Measurements from ENCODE around the gene SCN2A. TPM values are rescaled to one million over a fixed set of nuclear protein-coding genes. Genes with fewer than 3 reads are reported as not detected.
A peak's percentile ranks its signal among the peaks of the same experiment; 100 is the strongest.

SCN2A gene
- total and polyA plus RNA-seq, 9 of the 15 experiments (the other 6 are each of a cell fraction or from before 2014, with no cell fraction given) = 0.08 to 0.69 (median 0.31) TPM; not detected in 1

- Histone ChIP-seq H3K4me2 (ENCODE audit: insufficient read depth, low read length) (no peak overlapping the region), H3K4me3 (no peak overlapping the region), H2AFZ (ENCODE audit: low read depth, low read length) (no peak overlapping the region), H3K4me1 (replicated peaks in 1 of 2; ENCODE audit: control insufficient read depth in 2 of 2, insufficient read depth in 2 of 2, low read length in 2 of 2) (no peaks in the 10 kb centered on the region), H3K9me1 (ENCODE audit: control insufficient read depth, insufficient read depth, low read length) (no peaks in the 10 kb centered on the region), H3K27ac (ENCODE audit: extremely low read depth, low read depth, low read length) (no peak overlapping the region), H3K79me2 (ENCODE audit: control insufficient read depth, insufficient read depth, low read length) (no peaks in the 10 kb centered on the region), H4K20me1 (replicated peaks; ENCODE audit: control insufficient read depth, insufficient read depth, low read length) (no peaks in the 10 kb centered on the region), H3K9me3 (replicated peaks; ENCODE audit: control insufficient read depth, insufficient read depth, low read depth, low read length) (no peaks in the 10 kb centered on the region), H3K27me3 (ENCODE audit: control insufficient read depth in 2 of 2, insufficient read depth in 2 of 2, low read length in 2 of 2) (no peaks in the 10 kb centered on the region), H3K36me3 (ENCODE audit: control insufficient read depth, insufficient read depth, low read length) (no peaks in the 10 kb centered on the region), H3K9ac (ENCODE audit: insufficient read depth in 1 of 2, low read depth in 2 of 2, low read length in 2 of 2) (no peak overlapping the region)
- POLR2A ChIA-PET = no interaction called here
- ATAC-seq (no peak), FAIRE-seq (no peak), DNase-seq (ENCODE audit: extremely low read depth in 1 of 4, low spot score in 3 of 4) (no peak)
- BruUV-seq (replicated peaks) = no TSS peak
- in situ Hi-C loops (cut with MboI) (no loop called here), intact Hi-C loops (cut with micrococcal nuclease) (no loop called here)
- TF ChIP-seq, protein P1, sequence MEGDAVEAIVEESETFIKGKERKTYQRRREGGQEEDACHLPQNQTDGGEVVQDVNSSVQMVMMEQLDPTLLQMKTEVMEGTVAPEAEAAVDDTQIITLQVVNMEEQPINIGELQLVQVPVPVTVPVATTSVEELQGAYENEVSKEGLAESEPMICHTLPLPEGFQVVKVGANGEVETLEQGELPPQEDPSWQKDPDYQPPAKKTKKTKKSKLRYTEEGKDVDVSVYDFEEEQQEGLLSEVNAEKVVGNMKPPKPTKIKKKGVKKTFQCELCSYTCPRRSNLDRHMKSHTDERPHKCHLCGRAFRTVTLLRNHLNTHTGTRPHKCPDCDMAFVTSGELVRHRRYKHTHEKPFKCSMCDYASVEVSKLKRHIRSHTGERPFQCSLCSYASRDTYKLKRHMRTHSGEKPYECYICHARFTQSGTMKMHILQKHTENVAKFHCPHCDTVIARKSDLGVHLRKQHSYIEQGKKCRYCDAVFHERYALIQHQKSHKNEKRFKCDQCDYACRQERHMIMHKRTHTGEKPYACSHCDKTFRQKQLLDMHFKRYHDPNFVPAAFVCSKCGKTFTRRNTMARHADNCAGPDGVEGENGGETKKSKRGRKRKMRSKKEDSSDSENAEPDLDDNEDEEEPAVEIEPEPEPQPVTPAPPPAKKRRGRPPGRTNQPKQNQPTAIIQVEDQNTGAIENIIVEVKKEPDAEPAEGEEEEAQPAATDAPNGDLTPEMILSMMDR (IDR thresholded peaks at IDR 0.05 in 2 of 3, conservative IDR thresholded peaks at IDR 0.05 in 1 of 3; ENCODE audit: insufficient read depth in 2 of 3, low read depth in 1 of 3, low read length in 3 of 3) = no peak
- TF ChIP-seq ZNF316 (IDR thresholded peaks at IDR 0.05) (peak; percentile 68), CAMTA2 (CRISPR knock-in tag; conservative IDR thresholded peaks at IDR 0.05) (no peak), MAFK (IDR thresholded peaks at IDR 0.05; ENCODE audit: low read length) (peak; percentile 45; the same call in 1 of the 2 replicates), NFE2 (IDR thresholded peaks at IDR 0.05; ENCODE audit: low read depth) (peak; percentile 30; the same call in 1 of the 2 replicates), C11orf30 (IDR thresholded peaks at IDR 0.05; ENCODE audit: low read depth) (peak; percentile 24; the same call in 1 of the 2 replicates), MAFG (tag; conservative IDR thresholded peaks at IDR 0.05) (peak; percentile 85), NFE2L1 (tag; IDR thresholded peaks at IDR 0.05; ENCODE audit: borderline replicate concordance, low read depth) (peak; percentile 68), RCOR1 (IDR thresholded peaks at IDR 0.05; ENCODE audit: borderline replicate concordance in 1 of 2, low read depth in 2 of 2, low read length in 2 of 2) (no peak)
- TF ChIP-seq, protein P2, sequence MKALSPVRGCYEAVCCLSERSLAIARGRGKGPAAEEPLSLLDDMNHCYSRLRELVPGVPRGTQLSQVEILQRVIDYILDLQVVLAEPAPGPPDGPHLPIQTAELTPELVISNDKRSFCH (CRISPR knock-in tag; IDR thresholded peaks at IDR 0.05) = no peak
- TF ChIP-seq, protein P2 (tag; IDR thresholded peaks at IDR 0.05) = no peak
- CTCF ChIA-PET (ENCODE audit: low intra/inter-chr PET ratio) = no interaction called here
- 3% methylated on average over 2 of the region's 2 CpGs for WGBS (ENCODE audit: insufficient coverage, low coverage, missing lambda C conversion rate)
These were observed 118.5 kb downstream of the SCN2A start for GRCh38 chr2:165357758-165358157.
